Vagina (tissue), 2 donors: ENCODE data around the gene DCST2.

Experiments
- POLR2A ChIP-seq, 2 donors: fragments of 450-650 bp; IDR thresholded peaks; one replicate each; pipeline ENCODE4 v1.6.1; 2017; ENCODE audit warnings: antibody characterized with exemption in 2 of 2, mild to moderate bottlenecking in 2 of 2, moderate library complexity in 2 of 2
- POLR2AphosphoS5 ChIP-seq, 2 donors: sonication (generic); formaldehyde crosslinking; IDR thresholded peaks; one replicate each; pipeline ENCODE4 v1.9.0; 2017; ENCODE audit warnings: antibody characterized with exemption in 2 of 2, mild to moderate bottlenecking in 2 of 2, low read depth in 1 of 2; ENCODE audit not compliant: insufficient read depth in 1 of 2
- TF ChIP-seq, protein P1 (sequence below), 3 experiments: fragments of 450-650 bp in 2 of 3; fragments of 200-600 bp in 1 of 3; sonication (generic) in 1 of 3; IDR thresholded peaks; one replicate each; pipeline ENCODE4 v1.5.1; 2017 to 2019; ENCODE audit warnings: antibody characterized with exemption in 3 of 3, mild to moderate bottlenecking in 2 of 3, moderate library complexity in 2 of 3

DNA sequence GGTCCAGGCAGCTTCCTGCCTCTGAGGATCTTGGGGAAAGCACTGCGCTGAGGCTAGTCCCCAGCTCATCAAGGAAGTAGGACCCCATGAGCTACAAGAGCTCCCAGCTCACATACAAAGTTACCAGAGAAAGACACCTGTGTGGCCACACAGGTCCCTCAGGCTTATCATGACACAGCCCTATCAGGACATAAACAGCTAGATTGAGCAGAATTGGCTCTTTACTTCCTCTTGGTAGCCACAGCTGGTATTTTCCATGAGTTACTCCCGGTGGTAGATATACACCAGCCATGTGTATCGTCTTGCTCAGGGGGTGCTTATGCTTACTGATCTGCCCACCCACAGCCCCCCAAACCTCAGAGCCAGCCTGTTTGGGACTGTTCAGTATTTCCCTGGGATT lies 39.0 kb downstream of the DCST2 start:
- TF ChIP-seq, protein P1, sequence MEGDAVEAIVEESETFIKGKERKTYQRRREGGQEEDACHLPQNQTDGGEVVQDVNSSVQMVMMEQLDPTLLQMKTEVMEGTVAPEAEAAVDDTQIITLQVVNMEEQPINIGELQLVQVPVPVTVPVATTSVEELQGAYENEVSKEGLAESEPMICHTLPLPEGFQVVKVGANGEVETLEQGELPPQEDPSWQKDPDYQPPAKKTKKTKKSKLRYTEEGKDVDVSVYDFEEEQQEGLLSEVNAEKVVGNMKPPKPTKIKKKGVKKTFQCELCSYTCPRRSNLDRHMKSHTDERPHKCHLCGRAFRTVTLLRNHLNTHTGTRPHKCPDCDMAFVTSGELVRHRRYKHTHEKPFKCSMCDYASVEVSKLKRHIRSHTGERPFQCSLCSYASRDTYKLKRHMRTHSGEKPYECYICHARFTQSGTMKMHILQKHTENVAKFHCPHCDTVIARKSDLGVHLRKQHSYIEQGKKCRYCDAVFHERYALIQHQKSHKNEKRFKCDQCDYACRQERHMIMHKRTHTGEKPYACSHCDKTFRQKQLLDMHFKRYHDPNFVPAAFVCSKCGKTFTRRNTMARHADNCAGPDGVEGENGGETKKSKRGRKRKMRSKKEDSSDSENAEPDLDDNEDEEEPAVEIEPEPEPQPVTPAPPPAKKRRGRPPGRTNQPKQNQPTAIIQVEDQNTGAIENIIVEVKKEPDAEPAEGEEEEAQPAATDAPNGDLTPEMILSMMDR (IDR thresholded peaks at IDR 0.05), result no peak
- no peak for TF ChIP-seq POLR2AphosphoS5 (IDR thresholded peaks at IDR 0.05; ENCODE audit: insufficient read depth in 1 of 2, low read depth in 1 of 2)
- no peak for TF ChIP-seq POLR2A (IDR thresholded peaks at IDR 0.05)
